Osteocyte (in vitro differentiated cells): ENCODE measurements around the gene TOR1A. TPM values are rescaled to one million over a fixed set of nuclear protein-coding genes. Genes with fewer than 3 reads are reported as not detected.

Experiments
- DNase-seq: peaks from one replicate; pipeline ENCODE4 v3.0.0; 2021; ENCODE audit warnings: mixed read lengths; ENCODE audit not compliant: unreplicated experiment; ENCODE audit errors: extremely low spot score
- H3K27ac Mint-ChIP-seq: one replicate; pipeline ENCODE4 v1.8.0; 2021; ENCODE audit warnings: mild to moderate bottlenecking, mixed read lengths; ENCODE audit not compliant: unreplicated experiment
- H3K27me3 Mint-ChIP-seq: one replicate; pipeline ENCODE4 v1.8.0; 2021; ENCODE audit warnings: mixed read lengths; ENCODE audit not compliant: unreplicated experiment
- H3K36me3 Mint-ChIP-seq: one replicate; pipeline ENCODE4 v1.8.0; 2021; ENCODE audit warnings: mixed read lengths; ENCODE audit not compliant: unreplicated experiment
- H3K4me1 Mint-ChIP-seq: one replicate; pipeline ENCODE4 v1.8.0; 2021; ENCODE audit warnings: mixed read lengths; ENCODE audit not compliant: unreplicated experiment
- H3K4me3 Mint-ChIP-seq: one replicate; pipeline ENCODE4 v1.8.0; 2021; ENCODE audit warnings: mild to moderate bottlenecking, moderate library complexity, mixed read lengths; ENCODE audit not compliant: unreplicated experiment
- H3K9me3 Mint-ChIP-seq: one replicate; pipeline ENCODE4 v1.8.0; 2021; ENCODE audit warnings: mixed read lengths; ENCODE audit not compliant: unreplicated experiment
- CTCF ChIP-seq: fragments of 200-600 bp; sonication (generic); IDR thresholded peaks from 2 replicates; pipeline ENCODE4 v1.5.0; 2021; ENCODE audit warnings: antibody characterized with exemption, mild to moderate bottlenecking, moderate library complexity
- total RNA-seq: library from RNA; stranded (reverse); gene quantifications from 2 replicates; pipeline ENCODE4 v1.2.1, GENCODE V29; 2021

The TOR1A gene
- total RNA-seq, 1 donor from 2014 or later: 46.1 TPM

- Mint-ChIP-seq H3K4me1 (peaks cover 10% of the 10 kb centered on the region), H3K27ac (no peak overlapping the region), H3K27me3 (no peaks in the 10 kb centered on the region), H3K4me3 (no peak overlapping the region), H3K36me3 (peaks cover 45% of the 10 kb centered on the region), H3K9me3 (no peaks in the 10 kb centered on the region)
- DNase-seq: no peak
- TF ChIP-seq CTCF: no peak
These were observed 27.9 kb upstream of the TOR1A start for GRCh38 chr9:129851821-129852220.

- TF ChIP-seq CTCF: no peak
- peaks cover 6% of the 10 kb centered on the region for H3K4me1 Mint-ChIP-seq
- no peak overlapping the region for H3K4me3 Mint-ChIP-seq
- no peak for DNase-seq
- no peaks in the 10 kb centered on the region for H3K27me3 Mint-ChIP-seq
- no peak overlapping the region for H3K27ac Mint-ChIP-seq
- H3K9me3 Mint-ChIP-seq: no peaks in the 10 kb centered on the region
- H3K36me3 Mint-ChIP-seq: peaks cover 43% of the 10 kb centered on the region
These were observed 27.1 kb upstream of the TOR1A start for GRCh38 chr9:129850821-129851550.

GRCh38 chr9:129849901-129850300 lies 26.0 kb upstream of the TOR1A start:
- H3K9me3 Mint-ChIP-seq: no peaks in the 10 kb centered on the region
- H3K4me3 Mint-ChIP-seq: no peak overlapping the region
- no peak for DNase-seq
- no peaks in the 10 kb centered on the region for H3K27me3 Mint-ChIP-seq
- no peak for TF ChIP-seq CTCF
- peaks cover 35% of the 10 kb centered on the region for H3K36me3 Mint-ChIP-seq
- H3K4me1 Mint-ChIP-seq: peaks cover 6% of the 10 kb centered on the region
- no peak overlapping the region for H3K27ac Mint-ChIP-seq

GRCh38 chr9:129848712-129849441 lies 24.9 kb upstream of the TOR1A start:
- H3K27me3 Mint-ChIP-seq: no peaks in the 10 kb centered on the region
- DNase-seq: no peak
- peaks cover 25% of the 10 kb centered on the region for H3K36me3 Mint-ChIP-seq
- H3K4me3 Mint-ChIP-seq: no peak overlapping the region
- no peak for TF ChIP-seq CTCF
- peaks cover 6% of the 10 kb centered on the region for H3K4me1 Mint-ChIP-seq
- H3K9me3 Mint-ChIP-seq: no peaks in the 10 kb centered on the region
- no peak overlapping the region for H3K27ac Mint-ChIP-seq

GRCh38 chr9:129845373-129845772 lies 21.4 kb upstream of the TOR1A start:
- TF ChIP-seq CTCF: no peak
- Mint-ChIP-seq H3K9me3 (no peaks in the 10 kb centered on the region), H3K36me3 (peaks cover 5% of the 10 kb centered on the region), H3K4me3 (no peak overlapping the region), H3K27ac (no peak overlapping the region), H3K27me3 (no peaks in the 10 kb centered on the region), H3K4me1 (peaks cover 5% of the 10 kb centered on the region)
- DNase-seq: no peak
